Activated CD4-positive, alpha-beta T cell treated with anti-CD3 and anti-CD28 coated beads, Interleukin-2, amount 50 U/mL, for 24 hours (primary cell): ENCODE measurements around the gene AGPAT2.

Experiments
- DNase-seq, 2 donors: peaks; one replicate each; pipeline ENCODE4 v3.0.0-alpha.2; 2020; ENCODE audit warnings: low read depth in 1 of 2, low spot score in 1 of 2

AGPAT2 gene

GRCh38 chr9:136673975-136674785, 13.1 kb downstream of the AGPAT2 start:
- DNase-seq = no peak

- no peak for DNase-seq
These were observed 13.9 kb downstream of the AGPAT2 start for GRCh38 chr9:136673088-136673974.

- no peak for DNase-seq
These were observed 14.7 kb downstream of the AGPAT2 start for GRCh38 chr9:136672431-136673087.

- no peak for DNase-seq
These were observed 15.4 kb downstream of the AGPAT2 start for GRCh38 chr9:136671646-136672430.

- DNase-seq = no peak
These were observed 16.0 kb downstream of the AGPAT2 start for GRCh38 chr9:136671254-136671614.

GRCh38 chr9:136670576-136671253, 16.5 kb downstream of the AGPAT2 start:
- no peak for DNase-seq

- DNase-seq = no peak
These were observed 17.3 kb downstream of the AGPAT2 start for GRCh38 chr9:136669791-136670464.

GRCh38 chr9:136668983-136669790, 18.1 kb downstream of the AGPAT2 start:
- DNase-seq = no peak

GRCh38 chr9:136667940-136668760, 19.1 kb downstream of the AGPAT2 start:
- no peak for DNase-seq

- no peak for DNase-seq
These were observed 19.9 kb downstream of the AGPAT2 start for GRCh38 chr9:136667214-136667939.

- no peak for DNase-seq
These were observed 20.7 kb downstream of the AGPAT2 start for GRCh38 chr9:136666372-136667213.

GRCh38 chr9:136665704-136666371, 21.4 kb downstream of the AGPAT2 start:
- no peak for DNase-seq

- DNase-seq = no peak
These were observed 22.1 kb downstream of the AGPAT2 start for GRCh38 chr9:136665111-136665703.

GRCh38 chr9:136664000-136664915, 23.0 kb downstream of the AGPAT2 start:
- DNase-seq = no peak
